T-cell (primary cell): Measurements from ENCODE around the gene SGCA. TPM values are rescaled to one million over a fixed set of nuclear protein-coding genes. Genes with fewer than 3 reads are reported as not detected.

Experiments used
- ATAC-seq, 4 experiments: fragments of 200-7000 bp in 3 of 4; fragments of 150-1000 bp in 1 of 4; cut with Tn5 transposase; replicated peaks in 1 of 4; 1 replicate in 3 of 4; 2 replicates in 1 of 4; pipeline ENCODE4 v1.10.0; 2021; ENCODE audit warnings: moderate library complexity in 3 of 4, mild to moderate bottlenecking in 2 of 4, moderate number of reproducible peaks in 1 of 4
- CTCF ChIA-PET, 2 donors: fragments of 300-600 bp; sonication (Branson Sonifier 250); formaldehyde crosslinking; loops; one replicate each; lab custom pipeline; 2022; ENCODE audit warnings: antibody characterized with exemption in 2 of 2; lab: Charles Lee
- POLR2A ChIA-PET, 2 donors: fragments of 300-600 bp; sonication (Branson Sonifier 250); formaldehyde crosslinking; loops; one replicate each; lab custom pipeline; 2022; ENCODE audit warnings: antibody characterized with exemption in 2 of 2; lab: Charles Lee
- DNase-seq, 35 experiments: peaks; one replicate each; pipeline versions ENCODE4 v3.0.0 to v3.0.0-alpha.2; 2013 to 2023
- H3K27ac ChIP-seq: one replicate; pipeline ENCODE4 v1.5.1; 2013; ENCODE audit warnings: low read length
- H3K27me3 ChIP-seq, 2 experiments: replicated peaks in 1 of 2; 1 replicate in 1 of 2; 2 replicates in 1 of 2; pipeline versions ENCODE4 v1.6.1 to v1.7.0; 2013; ENCODE audit warnings: low read length in 1 of 2, mixed read lengths in 1 of 2; ENCODE audit not compliant: control insufficient read depth in 2 of 2, insufficient read depth in 2 of 2; ENCODE audit errors: extremely low read depth in 1 of 2
- H3K36me3 ChIP-seq, 2 donors: 1 replicate in 1 of 2; 2 replicates in 1 of 2; pipeline versions ENCODE4 v1.6.1 to v1.7.0; 2013; ENCODE audit warnings: low read length in 1 of 2; ENCODE audit not compliant: control insufficient read depth in 2 of 2, insufficient read depth in 1 of 2; ENCODE audit errors: extremely low read depth in 1 of 2
- H3K4me1 ChIP-seq, 2 experiments: 1 replicate in 1 of 2; 2 replicates in 1 of 2; pipeline versions ENCODE4 v1.6.1 to v1.7.0; 2013; ENCODE audit warnings: low read length in 2 of 2, mixed read lengths in 1 of 2; ENCODE audit not compliant: insufficient read depth in 2 of 2, control insufficient read depth in 1 of 2; ENCODE audit errors: extremely low read depth in 1 of 2
- H3K4me3 ChIP-seq, 2 donors: 1 replicate in 1 of 2; 2 replicates in 1 of 2; pipeline versions ENCODE4 v1.5.1 to v1.7.0; 2013; ENCODE audit warnings: mild to moderate bottlenecking in 2 of 2, low read length in 1 of 2, moderate library complexity in 1 of 2; ENCODE audit not compliant: control insufficient read depth in 1 of 2; ENCODE audit errors: extremely low read depth in 1 of 2
- H3K9me3 ChIP-seq: 2 replicates; pipeline ENCODE4 v1.7.0; 2013
- H3K27ac Mint-ChIP-seq, 2 donors: one replicate each; pipeline ENCODE4 v1.8.0; 2020 to 2021; ENCODE audit warnings: mild to moderate bottlenecking in 2 of 2, mixed read lengths in 2 of 2
- H3K27me3 Mint-ChIP-seq, 2 donors: one replicate each; pipeline ENCODE4 v1.8.0; 2021 to 2022; ENCODE audit warnings: mixed read lengths in 2 of 2
- H3K36me3 Mint-ChIP-seq: one replicate; pipeline ENCODE4 v1.8.0; 2021; ENCODE audit warnings: mixed read lengths
- H3K4me1 Mint-ChIP-seq, 3 donors: one replicate each; pipeline ENCODE4 v1.8.0; 2020 to 2022; ENCODE audit warnings: mixed read lengths in 3 of 3, mild to moderate bottlenecking in 1 of 3
- H3K4me3 Mint-ChIP-seq, 3 donors: one replicate each; pipeline ENCODE4 v1.8.0; 2020 to 2022; ENCODE audit warnings: mild to moderate bottlenecking in 3 of 3, mixed read lengths in 3 of 3, moderate library complexity in 3 of 3
- H3K9me3 Mint-ChIP-seq, 3 donors: one replicate each; pipeline ENCODE4 v1.8.0; 2020 to 2022; ENCODE audit warnings: mixed read lengths in 3 of 3
- whole genome bisulfite sequencing: methylation state at CpG from one replicate; pipeline ENCODE4 v1.1.5; 2013; ENCODE audit warnings: missing lambda C conversion rate; ENCODE audit not compliant: insufficient coverage; 5-methylcytosine and 5-hydroxymethylcytosine counted together
- total RNA-seq, 35 experiments: library from RNA in 6 of 35; stranded (reverse) in 6 of 35; fragments of 120-200 nt in 1 of 35; gene quantifications; one replicate each; pipeline versions ENCODE4 v1.2.1 to v1.2.4 and lab custom pipeline; 2013 to 2026

The SGCA gene
- total RNA-seq, 5 donors from 2014 or later (not counting 1 experiment from before 2014, with no cell fraction given), result 0.33 TPM; not detected in 4

DNA sequence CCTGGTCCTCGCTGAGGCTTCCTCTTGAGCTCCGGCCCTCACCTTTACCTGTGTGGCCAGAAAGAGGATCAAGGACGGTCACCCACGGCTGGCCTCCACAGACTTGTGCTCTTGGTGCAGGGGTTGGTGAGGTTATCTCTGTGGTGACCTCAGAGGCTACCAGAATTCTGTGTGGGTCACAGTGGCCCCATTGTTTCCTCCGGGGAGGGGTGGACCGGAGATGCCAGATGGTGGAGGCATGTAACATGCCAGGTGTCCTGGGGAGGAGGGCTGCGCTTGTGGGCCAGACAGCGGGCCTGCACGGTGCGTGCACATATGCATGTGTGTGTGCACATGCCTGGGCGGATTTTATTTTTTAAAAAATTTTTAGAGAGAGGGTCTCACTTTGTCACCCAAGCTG, 6.3 kb downstream of the SGCA start:
- Mint-ChIP-seq H3K36me3 (no peaks in the 10 kb centered on the region), H3K9me3 (no peaks in the 10 kb centered on the region), H3K4me3 (no peak overlapping the region), H3K27ac (no peak overlapping the region), H3K4me1 (peaks cover 12 to 14% (median 13%) of the 10 kb centered on the region in 3 donors), H3K27me3 (no peaks in the 10 kb centered on the region)
- ChIA-PET CTCF (no interaction called here), POLR2A (no interaction called here)
- Histone ChIP-seq H3K9me3 (no peaks in the 10 kb centered on the region), H3K4me1 (peaks cover 0 to 18% of the 10 kb centered on the region in 2 experiments), H3K27me3 (peaks cover 0 to 34% of the 10 kb centered on the region in 2 experiments), H3K36me3 (no peaks in the 10 kb centered on the region), H3K4me3 (no peak overlapping the region), H3K27ac (no peak overlapping the region)
- WGBS, result 98% methylated on average over 6 of the region's 11 CpGs
- ATAC-seq, result no peak
- no peak for DNase-seq

DNA sequence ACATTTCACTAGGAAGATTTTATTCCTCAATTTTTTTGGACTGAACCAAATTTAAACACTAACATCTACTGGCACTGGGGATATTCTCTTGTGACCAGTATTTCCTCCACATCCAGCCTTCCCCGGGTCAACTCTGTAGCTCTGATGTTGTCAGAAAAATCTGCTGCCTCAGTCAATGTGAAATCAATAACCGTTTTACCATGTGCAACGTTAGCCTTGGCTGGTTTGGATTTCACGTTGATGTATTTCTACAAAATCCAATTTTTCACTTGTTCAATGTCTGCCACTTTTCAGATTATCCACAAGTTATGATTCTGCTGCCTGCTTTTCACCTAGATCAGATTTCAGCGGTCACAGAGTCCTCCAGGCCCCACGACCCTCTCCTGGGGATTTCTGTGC, 7.1 kb downstream of the SGCA start:
- DNase-seq (no peak), ATAC-seq (no peak)
- CTCF ChIA-PET, result no interaction called here
- Histone ChIP-seq H3K4me3 (no peak overlapping the region), H3K9me3 (no peaks in the 10 kb centered on the region), H3K4me1 (peaks cover 0 to 19% of the 10 kb centered on the region in 2 experiments), H3K27me3 (peaks cover 0 to 26% of the 10 kb centered on the region in 2 experiments), H3K27ac (no peak overlapping the region), H3K36me3 (no peaks in the 10 kb centered on the region)
- Mint-ChIP-seq H3K36me3 (no peaks in the 10 kb centered on the region), H3K4me3 (no peak overlapping the region), H3K9me3 (no peaks in the 10 kb centered on the region), H3K27me3 (no peaks in the 10 kb centered on the region), H3K27ac (no peak overlapping the region), H3K4me1 (peaks cover 13 to 14% (median 14%) of the 10 kb centered on the region in 3 donors)
- 77% methylated on average over 6 of the region's 6 CpGs for WGBS
- POLR2A ChIA-PET, result no interaction called here

GRCh38 chr17:50173335-50173941, 7.6 kb downstream of the SGCA start:
- peaks cover 0 to 21% of the 10 kb centered on the region in 2 experiments for H3K27me3 ChIP-seq
- whole genome bisulfite sequencing, result 70% methylated on average over 5 of the region's 10 CpGs
- ChIA-PET CTCF (interaction anchor here in 1 of 2 donors (0.6 kb wide), 1 partner anchor 355 kb away, joined by 3 read pairs; no protein-coding TSS in a partner anchor), POLR2A (no interaction called here)
- H3K4me1 Mint-ChIP-seq, result peaks cover 18 to 19% (median 19%) of the 10 kb centered on the region in 3 donors
- no peak overlapping the region for H3K4me3 Mint-ChIP-seq
- no peaks in the 10 kb centered on the region for H3K9me3 ChIP-seq
- no peaks in the 10 kb centered on the region for H3K36me3 Mint-ChIP-seq
- DNase-seq (no peak), ATAC-seq (no peak)
- H3K36me3 ChIP-seq, result no peaks in the 10 kb centered on the region
- no peak overlapping the region for H3K27ac Mint-ChIP-seq
- H3K9me3 Mint-ChIP-seq, result no peaks in the 10 kb centered on the region
- no peaks in the 10 kb centered on the region for H3K27me3 Mint-ChIP-seq
- no peak overlapping the region for H3K4me3 ChIP-seq
- H3K27ac ChIP-seq, result no peak overlapping the region
- peaks cover 0 to 19% of the 10 kb centered on the region in 2 experiments for H3K4me1 ChIP-seq

DNA sequence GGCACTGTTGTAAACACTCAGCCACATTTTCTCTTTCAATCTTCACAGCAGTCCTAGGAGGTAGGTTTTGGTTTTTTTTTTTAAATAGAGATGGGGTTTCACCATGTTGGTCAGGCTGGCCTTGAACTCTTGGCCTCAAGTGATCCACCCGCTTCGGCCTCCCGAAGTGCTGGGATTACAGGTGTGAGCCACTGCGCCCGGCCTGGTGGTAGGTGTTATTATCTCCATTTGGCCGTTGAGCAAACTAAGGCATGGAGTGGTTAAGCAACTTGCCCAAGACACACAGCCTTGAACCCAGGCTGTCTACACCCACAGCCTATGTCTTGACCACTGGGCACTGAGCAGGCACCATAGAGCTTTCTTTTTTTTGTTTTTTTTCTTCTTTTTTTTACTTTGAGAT, 8.6 kb downstream of the SGCA start:
- POLR2A ChIA-PET, result no interaction called here
- Histone ChIP-seq H3K27ac (no peak overlapping the region), H3K9me3 (no peaks in the 10 kb centered on the region), H3K27me3 (peaks cover 0 to 13% of the 10 kb centered on the region in 2 experiments), H3K36me3 (no peaks in the 10 kb centered on the region), H3K4me1 (peaks cover 0 to 10% of the 10 kb centered on the region in 2 experiments), H3K4me3 (no peak overlapping the region)
- no peak overlapping the region for H3K4me3 Mint-ChIP-seq
- ATAC-seq, result no peak
- H3K27ac Mint-ChIP-seq, result no peak overlapping the region
- no peak for DNase-seq
- no CpG with 5 or more reads among the region's 6 CpGs for WGBS
- no peaks in the 10 kb centered on the region for H3K36me3 Mint-ChIP-seq
- CTCF ChIA-PET, result interaction anchor here in 1 of 2 donors (0.6 kb wide), 2 partner anchors 25 to 356 kb away, joined by 3 read pairs; no protein-coding TSS in a partner anchor
- H3K27me3 Mint-ChIP-seq, result no peaks in the 10 kb centered on the region
- H3K4me1 Mint-ChIP-seq, result peaks cover 11 to 13% (median 12%) of the 10 kb centered on the region in 3 donors
- H3K9me3 Mint-ChIP-seq, result no peaks in the 10 kb centered on the region

DNA sequence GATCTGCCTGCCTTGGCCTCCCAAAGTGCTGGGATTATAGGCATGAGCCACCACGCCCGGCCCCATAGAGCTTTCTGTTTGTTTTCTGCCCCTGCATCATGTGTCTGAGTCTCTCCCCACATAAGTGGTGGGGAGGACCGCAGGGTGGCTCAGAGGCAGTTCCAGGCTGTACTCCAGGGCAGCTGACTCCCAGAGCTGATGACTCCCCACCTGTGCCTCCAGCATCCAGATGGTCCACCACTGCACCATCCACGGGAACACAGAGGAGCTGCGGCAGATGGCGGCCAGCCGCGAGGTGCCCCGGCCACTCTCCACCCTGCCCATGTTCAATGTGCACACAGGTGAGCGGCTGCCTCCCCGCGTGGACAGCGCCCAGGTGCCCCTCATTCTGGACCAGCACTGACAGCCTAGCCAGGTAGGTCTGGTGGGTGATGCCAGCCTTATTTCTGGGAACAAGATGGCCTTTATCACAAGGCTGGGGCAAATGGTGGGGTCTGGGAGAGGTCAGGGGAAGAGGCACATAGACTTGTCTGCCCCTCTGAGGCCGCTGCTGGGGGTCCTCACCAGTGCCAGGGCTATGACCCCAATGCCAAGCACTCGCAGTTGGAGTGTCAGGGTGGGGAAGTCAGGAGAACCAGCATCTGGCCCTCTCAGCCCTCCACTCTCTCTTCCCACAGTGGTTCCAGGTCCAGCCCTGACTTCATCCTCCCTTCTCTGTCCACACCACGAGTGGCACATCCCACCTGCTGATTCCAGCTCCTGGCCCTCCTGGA, 9.4 kb downstream of the SGCA start:
- Histone ChIP-seq H3K27ac (no peak overlapping the region), H3K27me3 (peaks cover 0 to 13% of the 10 kb centered on the region in 2 experiments), H3K4me1 (peaks cover 0 to 9% of the 10 kb centered on the region in 2 experiments), H3K4me3 (no peak overlapping the region), H3K36me3 (no peaks in the 10 kb centered on the region), H3K9me3 (no peaks in the 10 kb centered on the region)
- DNase-seq, result no peak
- 96% methylated on average over 13 of the region's 16 CpGs for WGBS
- H3K27me3 Mint-ChIP-seq, result no peaks in the 10 kb centered on the region
- H3K9me3 Mint-ChIP-seq, result no peaks in the 10 kb centered on the region
- ChIA-PET POLR2A (no interaction called here), CTCF (interaction anchor here in 1 of 2 donors (0.6 kb wide), 1 partner anchor 25 kb away, joined by 3 read pairs; no protein-coding TSS in a partner anchor)
- H3K4me1 Mint-ChIP-seq, result peaks cover 9 to 11% (median 10%) of the 10 kb centered on the region in 3 donors
- ATAC-seq, result no peak
- no peak overlapping the region for H3K27ac Mint-ChIP-seq
- H3K36me3 Mint-ChIP-seq, result no peaks in the 10 kb centered on the region
- H3K4me3 Mint-ChIP-seq, result no peak overlapping the region

GRCh38 chr17:50176559-50177357, 11.0 kb downstream of the SGCA start:
- ChIA-PET POLR2A (no interaction called here), CTCF (interaction anchor here (0.7 to 1.1 kb wide), 2 partner anchors 39 to 1975 kb away, joined by 3 to 4 read pairs; no protein-coding TSS in a partner anchor)
- no peaks in the 10 kb centered on the region for H3K36me3 ChIP-seq
- H3K9me3 ChIP-seq, result no peaks in the 10 kb centered on the region
- Mint-ChIP-seq H3K27ac (no peak overlapping the region), H3K4me1 (peaks cover 9% of the 10 kb centered on the region in 3 donors), H3K9me3 (no peaks in the 10 kb centered on the region), H3K27me3 (no peaks in the 10 kb centered on the region), H3K4me3 (no peak overlapping the region), H3K36me3 (no peaks in the 10 kb centered on the region)
- H3K4me3 ChIP-seq, result no peak overlapping the region
- peaks cover 0 to 9% of the 10 kb centered on the region in 2 experiments for H3K4me1 ChIP-seq
- ATAC-seq, result no peak
- no peak for DNase-seq
- WGBS, result 85% methylated on average over 17 of the region's 20 CpGs
- H3K27me3 ChIP-seq, result peaks cover 0 to 13% of the 10 kb centered on the region in 2 experiments
- H3K27ac ChIP-seq, result no peak overlapping the region
